T follicular helper cell (primary cell): Measurements from ENCODE around the gene EML5.

Experiments
- DNase-seq: peaks from one replicate; pipeline ENCODE4 v3.0.0-alpha.2; 2020; ENCODE audit warnings: low read depth

EML5 gene

DNA sequence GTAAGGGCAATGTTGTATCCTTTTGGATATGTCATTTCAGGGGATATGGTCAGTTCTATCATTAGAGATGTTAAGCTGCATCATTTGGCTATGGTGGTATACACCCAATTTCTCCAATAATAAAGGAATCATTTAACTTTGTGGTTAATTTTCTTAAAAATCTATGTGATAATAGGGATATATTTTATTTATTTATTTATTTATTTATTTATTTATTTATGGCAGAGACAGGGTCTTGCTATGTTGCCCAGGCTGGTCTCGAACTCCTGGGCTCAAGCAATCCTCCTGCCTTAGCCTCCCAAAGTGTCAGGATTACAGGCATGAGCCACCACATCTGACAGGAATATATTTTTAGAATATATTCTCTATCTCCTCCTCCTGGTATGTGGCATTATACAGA is 85.7 kb downstream of the EML5 start:
- DNase-seq: no peak

DNA sequence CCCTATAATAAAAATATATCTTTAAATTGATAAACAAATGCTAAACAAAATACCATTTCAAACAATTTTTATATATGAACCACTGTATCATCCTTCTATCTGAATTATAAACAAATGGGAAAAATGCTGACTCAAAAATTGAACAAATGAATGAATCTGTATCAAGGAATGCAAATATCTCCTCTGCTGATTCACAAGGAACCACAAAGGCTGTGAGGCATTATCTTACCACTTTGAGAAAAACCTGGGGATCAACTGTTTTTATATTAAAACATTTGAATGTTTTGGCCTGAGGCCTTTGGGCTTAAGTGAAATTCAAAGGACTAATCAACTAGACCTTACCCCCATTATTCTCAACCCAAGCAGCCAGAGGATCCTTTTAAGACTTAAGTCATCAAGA is 86.3 kb downstream of the EML5 start:
- no peak for DNase-seq

DNA sequence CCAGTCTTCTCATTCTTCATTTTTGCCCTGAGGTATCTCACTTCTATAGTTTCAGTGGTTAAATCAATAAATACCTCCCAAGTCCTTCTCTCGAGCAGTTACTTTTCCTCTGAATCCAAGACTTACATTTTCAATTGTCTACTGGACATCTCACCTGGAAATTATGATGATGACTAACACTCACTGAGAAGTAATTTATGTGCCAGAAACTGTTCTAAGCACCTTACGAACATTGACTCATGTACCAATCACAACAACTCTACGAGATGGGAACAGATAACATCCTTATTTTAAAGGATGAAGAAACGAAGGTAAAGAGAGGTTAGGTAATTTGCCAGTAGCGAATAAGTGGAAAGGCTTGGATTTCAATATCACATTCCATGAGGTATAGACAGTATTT is 94.1 kb downstream of the EML5 start:
- DNase-seq: no peak

DNA sequence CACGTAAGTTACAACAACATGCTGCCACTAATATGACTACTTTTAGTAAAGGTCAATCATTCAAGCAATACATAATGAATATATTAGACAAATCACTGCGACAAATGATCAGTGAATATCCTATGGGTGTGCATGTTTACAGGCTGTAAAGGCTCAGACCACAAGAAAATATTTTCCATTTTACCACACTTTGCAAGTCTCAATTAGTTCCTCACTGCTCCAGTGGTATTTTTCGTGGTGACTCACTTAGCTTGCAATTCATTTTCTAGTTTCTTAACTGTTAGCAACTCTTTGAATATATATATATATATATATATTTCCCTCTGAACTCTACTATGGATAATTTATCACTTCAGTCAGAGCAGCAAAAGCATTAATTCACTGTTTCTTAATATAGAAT is 96.9 kb downstream of the EML5 start:
- no peak for DNase-seq

DNA sequence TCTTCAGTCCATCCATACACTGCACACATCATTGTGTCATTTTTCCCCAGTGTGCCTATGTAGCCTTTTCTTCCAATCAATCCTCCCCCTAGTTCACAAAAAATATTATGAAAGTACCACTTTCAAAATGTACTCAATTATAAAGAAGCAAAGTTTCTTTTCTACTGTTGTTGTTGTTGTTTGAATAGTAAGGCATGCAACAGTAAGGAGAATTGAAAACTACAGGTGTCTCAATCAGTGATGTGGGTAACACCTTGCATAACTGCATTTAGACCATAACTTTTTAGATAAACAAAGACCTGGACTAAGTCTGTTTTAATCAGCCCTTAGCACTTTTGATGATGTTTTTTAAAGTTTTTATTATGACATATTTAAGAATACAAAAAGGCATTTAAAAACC is 104.4 kb downstream of the EML5 start:
- no peak for DNase-seq

DNA sequence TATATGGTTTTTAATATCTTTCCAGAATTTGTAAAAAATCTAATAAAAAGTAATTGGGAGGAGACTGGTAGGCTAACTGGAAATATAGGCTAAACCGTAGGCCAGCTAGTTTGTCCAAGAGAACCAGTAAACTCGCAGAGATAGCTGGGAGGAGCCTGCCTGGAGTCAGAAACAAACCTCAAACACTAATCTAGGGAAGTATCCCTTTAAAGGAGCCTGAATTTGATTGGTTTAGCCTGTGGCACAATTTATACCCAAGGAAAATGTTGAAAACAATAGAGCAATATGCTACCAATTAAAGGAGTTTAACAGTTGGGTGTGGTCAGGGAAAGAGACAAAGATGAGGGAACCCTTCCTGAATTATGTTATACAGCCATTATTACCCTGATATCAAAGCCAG is 109.6 kb downstream of the EML5 start:
- no peak for DNase-seq

DNA sequence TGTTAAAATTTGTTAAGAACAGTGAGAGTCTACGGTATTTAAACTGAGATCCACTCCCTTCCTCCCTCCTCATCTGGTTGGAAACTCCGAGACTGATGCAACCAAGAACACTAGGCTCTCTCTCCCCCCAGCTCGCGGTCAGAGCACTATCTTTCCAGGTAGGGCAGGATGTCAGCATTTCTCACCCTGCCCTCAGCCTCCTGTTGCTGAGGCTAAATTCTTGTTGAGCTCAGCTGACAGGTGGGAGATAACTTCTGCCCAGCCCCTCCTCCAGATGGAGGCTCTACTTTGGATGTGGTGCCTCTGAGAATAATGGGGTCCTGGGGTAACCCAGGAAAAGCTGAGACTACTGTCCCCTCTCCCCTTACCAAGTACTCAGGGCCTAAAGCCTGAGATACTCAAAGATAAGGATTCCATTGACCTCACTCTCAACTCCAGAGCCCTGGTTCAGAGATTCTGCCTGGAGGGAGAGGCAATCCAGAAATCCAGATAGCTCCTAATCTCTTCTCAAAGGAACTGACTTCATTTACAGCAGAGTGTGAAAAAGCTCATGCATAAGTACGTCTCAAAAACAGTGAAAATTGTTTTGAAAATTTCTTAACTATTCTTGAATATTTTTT is 110.1 kb downstream of the EML5 start:
- DNase-seq: no peak

DNA sequence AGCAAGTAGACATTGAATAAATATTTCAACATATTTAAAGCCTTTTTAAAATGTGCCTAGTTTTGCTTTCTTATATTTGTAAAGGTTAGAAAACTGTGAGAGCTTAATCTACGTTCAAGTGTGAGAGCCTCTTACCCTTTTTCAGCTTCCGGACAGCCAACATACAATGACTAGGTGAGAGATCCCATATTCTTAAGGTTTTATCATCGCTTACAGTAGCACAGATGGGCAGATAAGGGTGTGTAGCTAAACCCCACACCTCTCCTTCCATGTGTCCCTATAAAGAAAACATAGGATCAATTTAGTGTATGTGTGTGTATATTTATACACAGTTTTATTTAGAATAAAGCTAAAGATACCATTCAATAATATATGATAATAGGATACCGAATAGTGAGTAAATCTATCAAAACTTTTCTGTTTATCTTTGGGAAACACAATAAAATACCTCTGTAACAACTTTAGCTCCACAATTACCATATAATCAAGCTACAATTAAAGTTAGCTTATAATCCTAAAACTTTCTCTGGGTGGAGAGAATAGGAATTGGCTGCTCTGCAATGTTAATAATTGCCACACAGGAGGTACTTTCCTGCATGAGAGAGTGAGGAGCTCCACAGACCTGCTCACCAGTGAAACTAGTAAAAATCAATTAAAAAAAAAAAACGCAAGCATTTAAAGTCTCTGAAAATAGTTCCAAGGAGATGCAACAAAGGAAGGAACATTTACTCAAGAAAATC is 110.8 kb downstream of the EML5 start:
- no peak for DNase-seq

DNA sequence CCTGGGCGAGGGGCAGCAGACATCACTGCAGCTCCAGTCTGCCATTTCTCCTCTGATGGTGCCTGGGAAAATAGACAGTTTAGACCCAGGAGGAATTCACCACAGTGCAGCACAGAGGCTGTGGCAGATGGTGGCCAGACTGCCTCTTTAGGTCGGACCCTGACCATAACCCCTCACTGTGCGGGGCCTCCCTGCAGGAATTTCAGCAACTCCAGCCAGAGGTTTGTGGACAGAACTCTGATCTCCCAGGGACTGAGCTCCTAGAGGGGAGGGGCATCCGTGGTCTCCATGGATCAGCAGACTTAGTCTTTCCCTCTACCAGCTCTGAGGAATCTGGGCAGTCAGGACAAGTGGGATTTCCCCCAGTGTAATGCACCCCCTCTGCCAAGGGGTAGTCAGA is 123.4 kb downstream of the EML5 start:
- DNase-seq: no peak

DNA sequence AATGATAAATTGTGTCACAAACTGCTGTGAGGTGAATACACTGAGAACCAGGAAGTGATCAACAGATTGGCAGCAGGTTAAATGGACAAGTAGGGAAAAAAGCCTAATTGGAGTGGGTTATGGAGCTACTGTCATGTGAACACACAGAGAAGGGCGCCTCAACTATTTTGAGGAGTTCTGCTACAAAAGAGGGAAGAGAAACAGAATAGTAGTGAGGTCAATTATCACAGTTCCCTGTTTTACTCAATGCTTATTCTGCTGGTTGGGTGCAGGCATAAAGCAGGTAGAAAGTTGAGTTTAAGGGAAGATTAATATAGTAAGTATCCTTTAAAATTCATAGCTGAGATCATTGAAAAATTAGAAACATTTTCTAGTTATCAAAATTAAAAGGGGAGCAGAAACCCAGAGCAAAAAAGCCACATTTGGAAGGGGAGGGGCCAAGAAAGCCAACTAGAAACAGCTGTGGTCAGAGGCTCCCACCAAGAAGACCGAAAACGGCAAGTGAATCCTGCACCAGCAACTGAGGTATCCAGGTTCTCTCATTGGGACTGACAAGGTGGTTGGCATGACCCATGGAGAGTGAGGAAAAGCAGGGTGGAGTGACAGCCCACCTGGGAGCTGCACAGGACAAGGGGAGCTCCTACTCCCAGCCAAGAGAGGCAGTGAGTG is 124.2 kb downstream of the EML5 start:
- no peak for DNase-seq

DNA sequence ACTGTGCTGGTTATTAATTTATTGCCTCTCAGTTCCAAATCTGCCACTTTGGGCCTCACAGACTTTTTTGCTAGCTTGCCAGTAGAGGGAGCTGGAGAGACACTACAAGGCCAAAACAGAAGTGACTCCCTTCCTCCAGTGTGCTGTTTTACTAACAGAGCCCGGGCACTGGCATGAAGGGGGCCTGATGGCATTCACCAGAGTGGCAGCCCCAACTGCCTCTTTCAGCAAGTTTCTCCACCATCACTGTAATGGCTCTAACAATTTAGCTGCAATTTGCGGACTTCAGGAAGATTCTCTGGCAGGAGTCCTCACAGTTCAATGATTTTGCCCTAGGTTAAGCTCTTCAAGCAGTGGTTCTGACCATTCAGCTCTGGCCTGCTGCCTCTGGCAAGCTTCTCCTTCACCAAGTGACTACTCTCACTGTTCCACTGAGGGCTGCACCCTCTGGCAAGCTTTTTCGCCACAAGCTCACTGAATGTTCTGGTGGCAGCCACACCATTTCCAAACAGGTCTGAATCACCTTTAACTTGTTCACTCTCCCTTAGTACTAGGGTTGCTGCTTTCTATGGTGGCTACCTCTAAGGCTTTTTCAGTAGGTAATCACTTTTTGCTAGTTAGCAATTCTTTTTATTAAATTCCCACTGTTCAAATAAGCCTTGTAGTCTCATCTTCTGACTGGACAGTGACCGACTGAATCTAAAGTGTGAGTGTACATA is 125.0 kb downstream of the EML5 start:
- peak; percentile 14 for DNase-seq

DNA sequence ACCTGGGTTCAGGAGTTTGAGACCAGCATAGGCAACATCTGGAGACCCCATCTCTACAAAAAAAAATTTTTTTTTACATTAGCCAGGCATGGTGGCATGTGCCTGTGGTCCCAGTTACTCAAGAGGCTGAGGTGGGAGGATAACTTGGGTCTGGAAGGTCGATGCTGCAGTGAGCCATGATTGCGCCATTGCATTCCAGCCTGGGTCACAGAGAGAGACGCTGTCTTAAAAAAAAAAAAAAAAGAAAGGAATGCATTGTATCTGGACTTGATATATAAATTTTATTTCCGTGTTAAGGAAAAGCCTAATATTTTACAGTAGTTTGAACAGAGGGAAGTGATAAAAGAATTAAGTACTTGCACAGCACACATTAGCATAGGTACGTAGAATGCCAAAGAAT is 132.7 kb downstream of the EML5 start:
- no peak for DNase-seq

DNA sequence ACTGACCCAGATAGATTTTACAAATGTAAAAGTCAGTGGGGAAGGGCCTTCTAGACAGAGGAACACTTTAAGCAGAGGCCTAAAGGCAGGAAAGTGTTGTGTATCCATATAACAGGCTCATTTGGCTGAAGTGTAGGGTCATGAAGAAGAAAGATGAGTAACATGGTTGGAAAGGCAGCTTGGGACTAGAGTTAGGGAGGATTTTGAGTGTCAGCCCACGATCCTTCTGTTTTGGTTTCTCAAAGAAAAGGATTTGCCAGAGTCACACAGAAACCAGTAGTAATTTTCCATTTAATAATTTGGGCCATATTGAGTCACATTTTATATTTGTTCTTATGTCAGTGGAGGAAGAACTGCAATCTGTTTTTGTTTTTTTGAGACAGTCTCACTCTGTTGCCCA is 153.5 kb downstream of the EML5 start:
- DNase-seq: no peak

DNA sequence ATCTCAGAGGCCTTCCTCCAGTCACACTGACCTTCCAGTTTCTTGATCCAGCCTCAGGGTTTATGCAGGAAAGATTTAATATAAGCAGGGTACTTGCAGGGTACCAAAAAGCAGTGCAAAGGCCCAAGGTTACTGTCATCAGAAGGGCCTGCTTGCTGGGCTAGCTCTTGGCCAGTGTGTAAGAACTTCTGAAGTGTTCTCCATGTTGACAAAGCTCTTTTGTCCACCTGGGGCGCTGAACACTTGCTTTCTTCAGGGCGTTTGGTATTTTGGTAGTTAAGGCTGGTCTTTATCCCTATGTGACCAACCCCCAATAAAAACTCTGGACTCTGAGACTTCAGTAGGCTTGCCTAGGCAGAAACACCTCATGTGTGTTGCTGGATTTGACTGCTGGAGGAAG is 160.2 kb downstream of the EML5 start:
- DNase-seq: no peak

DNA sequence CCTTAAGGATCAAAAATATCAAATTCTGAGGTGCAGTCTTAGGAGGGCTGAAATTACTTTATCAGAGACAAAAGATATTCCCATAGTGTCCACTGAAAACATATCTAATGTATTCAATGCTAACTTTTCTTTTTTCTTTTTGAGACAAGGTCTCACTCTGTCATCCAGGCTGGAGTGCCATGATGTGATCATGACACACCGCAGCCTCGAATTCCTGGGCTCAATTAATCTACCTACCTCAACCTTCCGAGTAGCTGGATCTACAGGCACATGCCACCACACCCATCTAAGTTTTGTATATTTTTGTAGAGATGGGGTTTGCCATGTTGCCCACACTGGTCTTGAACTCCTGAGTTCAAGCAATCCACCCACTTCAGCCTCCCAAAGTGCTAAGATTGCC is 161.7 kb downstream of the EML5 start:
- DNase-seq: no peak

DNA sequence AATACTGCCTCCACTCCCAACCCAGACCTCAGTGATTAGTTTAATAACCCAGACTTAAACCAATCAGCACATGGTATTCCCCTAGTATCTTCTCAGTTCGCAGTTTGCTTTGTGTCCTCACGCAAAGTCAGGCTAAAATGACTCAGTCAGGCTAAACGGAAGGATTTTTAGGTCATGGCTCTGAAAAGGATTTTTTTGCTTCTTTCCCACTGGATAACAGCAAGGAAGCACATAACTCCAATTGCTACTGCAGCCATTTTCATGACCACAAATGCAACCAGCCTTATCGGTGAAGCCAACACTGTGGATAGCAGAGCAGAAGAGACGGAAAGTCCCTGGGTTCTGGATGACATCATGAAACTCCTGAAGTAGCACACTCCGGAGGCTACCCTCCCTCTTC is 162.2 kb downstream of the EML5 start:
- DNase-seq: no peak

DNA sequence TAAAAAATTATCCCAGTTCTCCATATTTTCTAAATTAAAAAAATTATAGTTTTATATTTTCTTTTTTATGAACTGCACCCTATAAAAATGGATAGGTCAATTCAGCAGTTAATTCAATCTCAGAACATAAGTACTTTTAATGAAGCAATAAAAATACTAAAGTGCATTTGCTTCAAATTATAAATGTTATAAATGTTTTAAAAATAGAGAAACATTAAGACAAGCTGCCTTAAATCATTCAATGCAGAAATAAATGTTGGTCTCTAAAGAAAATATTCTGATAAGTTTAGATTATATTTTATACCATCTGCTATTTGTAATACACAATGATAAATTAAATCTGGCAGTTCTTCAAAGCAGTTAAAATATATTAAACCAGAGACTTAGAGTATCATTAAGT is 164.3 kb downstream of the EML5 start:
- DNase-seq: no peak

DNA sequence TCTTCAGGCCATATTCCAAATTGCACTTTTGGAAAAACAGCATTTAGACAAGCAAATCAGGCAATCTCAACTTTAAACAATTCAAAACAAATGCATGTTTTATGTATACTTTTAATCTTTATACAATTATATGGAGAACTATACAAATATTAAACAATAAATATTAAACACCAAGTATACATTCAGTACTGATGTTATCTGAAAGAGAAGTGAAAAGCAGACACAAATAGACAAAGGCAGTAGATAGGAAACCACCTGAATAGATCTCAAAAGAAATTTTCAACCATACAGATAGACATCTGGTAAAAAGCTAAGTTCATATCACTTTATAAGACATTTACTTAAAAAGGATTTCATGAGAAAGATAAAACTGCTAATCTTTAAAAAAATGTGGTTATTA is 164.7 kb downstream of the EML5 start:
- DNase-seq: no peak

DNA sequence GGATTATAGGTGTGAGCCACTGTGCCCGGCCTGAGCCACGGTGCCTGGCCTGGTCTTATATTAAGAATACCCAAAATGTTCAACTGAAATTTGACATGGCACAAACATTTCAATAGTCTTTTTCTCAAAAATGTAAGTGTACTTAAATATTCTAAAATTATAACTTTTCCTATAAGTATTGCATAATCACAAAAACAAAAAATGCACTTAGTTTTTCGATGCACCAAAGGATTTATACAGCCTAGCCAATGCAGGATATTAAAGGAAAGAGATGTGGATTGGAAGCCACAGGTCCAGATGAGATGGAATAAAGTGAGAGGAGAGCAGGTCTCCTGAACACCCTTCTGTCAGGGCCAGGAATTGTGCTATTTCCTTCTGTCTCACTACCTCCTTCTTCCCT is 167.1 kb downstream of the EML5 start:
- DNase-seq: no peak

DNA sequence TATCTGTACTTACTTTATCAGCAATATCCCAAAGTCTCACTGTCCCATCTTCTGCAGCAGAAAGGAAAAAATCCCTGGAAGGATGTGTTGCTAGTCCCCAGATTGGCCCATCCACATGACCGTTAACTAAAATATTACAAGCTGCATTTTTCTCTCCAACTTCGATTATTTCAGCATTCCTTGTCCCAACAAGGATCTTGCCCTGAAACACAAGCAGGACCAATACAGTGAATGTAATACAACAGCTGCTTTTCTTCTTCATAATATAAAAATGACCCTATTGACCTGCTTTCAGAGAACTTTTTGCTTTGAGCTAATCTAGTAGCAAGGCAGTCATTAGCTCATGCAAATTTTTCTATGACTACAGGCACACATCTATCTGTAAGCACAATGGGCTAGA is 171.7 kb downstream of the EML5 start:
- no peak for DNase-seq

DNA sequence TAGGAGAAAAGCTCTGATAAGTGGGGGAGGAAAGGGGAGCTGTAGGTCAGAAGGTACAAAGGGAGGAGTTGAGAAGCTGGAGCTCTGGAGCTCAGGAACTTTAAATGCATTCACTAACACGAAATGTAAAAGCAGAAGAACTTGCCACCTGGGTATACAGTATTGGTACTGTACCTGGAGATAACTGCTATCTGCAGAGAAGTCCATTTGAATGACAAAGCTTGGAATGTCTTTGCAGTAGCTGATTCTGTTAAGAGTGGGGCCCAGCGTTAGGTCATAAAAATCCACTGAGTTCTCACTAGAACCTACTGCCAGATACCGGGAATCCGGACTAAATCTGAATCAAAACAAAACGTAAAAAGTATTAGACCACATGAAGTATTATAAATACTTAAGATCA is 174.3 kb downstream of the EML5 start:
- DNase-seq: no peak

DNA sequence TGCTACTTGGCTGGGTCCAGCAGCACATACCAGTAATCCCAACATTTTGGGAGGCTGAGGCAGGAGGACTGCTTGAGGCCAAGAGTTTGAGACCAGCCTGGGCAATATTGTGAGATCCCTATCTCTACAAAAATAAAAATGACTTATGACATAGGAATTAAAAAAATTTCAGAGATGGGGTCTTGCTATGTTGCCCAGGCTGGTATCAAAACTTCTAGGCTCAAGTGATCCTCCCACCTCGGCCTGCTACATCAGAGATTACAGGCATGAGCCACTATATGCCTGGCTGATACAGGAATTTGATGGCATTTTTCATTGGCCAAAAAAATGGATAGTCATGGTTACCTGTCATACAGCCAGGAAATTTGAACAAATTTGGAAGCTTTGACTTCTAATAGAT is 175.3 kb downstream of the EML5 start:
- no peak for DNase-seq

DNA sequence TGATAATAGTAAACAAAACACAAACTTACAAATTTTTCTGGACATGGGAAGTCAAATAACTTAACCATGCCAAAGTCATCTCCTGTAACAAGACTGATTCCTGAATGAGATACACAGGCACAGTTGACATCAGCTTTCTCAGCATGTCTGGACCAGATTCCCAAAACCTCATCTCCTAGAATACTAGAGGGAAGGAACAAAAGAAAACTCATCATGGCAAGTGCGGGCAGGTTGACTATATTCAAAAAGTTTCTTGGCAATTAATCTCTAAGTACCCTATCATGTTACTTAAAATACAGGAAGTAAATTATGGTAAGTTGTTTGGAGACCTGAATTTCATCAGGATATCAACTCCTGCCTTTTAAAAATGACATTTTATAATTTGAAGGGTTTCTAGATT is 176.1 kb downstream of the EML5 start:
- no peak for DNase-seq
